Stimulated activated CD4-positive, alpha-beta T cell treated with anti-CD3 and anti-CD28 coated beads, Interleukin-15, amount 100 ng/mL, for 1 hour (primary cell): ENCODE results near the gene MIA2.
"Not testable (repeated sequence)": the region's sequence is repeated elsewhere in the genome, so short reads cannot be mapped to it uniquely, and the experiment has no call there.

Source experiments
- DNase-seq, 2 donors: peaks; one replicate each; pipeline ENCODE4 v3.0.0-alpha.2; 2020; ENCODE audit warnings: low read depth in 1 of 2, low spot score in 1 of 2

MIA2 gene

DNA sequence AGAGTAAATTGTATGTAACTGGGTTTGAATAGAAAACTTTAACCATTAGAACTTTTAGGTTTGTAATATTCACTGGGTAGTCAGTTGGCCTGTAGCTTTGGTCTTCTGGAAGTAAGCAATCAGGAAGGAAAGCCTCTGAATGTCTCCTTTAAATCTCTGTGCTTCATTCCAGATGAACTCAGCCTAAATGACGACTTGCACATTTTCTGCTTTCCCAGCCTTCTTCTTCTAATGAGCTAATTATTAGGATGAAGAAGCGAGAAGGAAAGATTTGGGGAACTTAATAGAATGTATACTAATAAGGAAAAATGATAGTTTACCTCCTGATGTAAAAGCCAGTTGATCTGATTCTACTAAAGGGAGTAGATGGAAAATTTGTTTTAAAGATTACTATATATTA is 90.4 kb downstream of the MIA2 start:
- no peak for DNase-seq

DNA sequence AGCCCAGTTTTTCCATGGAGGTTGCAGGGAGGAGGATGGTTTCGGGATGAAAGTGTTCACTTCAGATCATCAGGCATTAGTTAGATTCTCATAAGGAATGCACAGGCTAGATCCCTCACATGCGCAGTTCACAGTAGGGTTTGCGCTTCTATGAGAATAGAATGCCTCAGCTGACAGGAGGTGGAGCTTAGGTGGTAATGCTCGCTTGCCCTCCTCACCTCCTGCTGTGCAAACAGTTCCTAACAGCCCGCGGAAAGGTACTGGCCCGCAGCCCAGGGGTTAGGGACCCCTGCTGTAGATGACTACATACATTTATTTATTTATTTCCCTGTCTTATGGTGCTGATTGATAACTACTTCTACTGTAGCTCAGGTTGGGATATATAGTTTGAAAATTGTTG is 105.3 kb downstream of the MIA2 start:
- DNase-seq, result no peak

DNA sequence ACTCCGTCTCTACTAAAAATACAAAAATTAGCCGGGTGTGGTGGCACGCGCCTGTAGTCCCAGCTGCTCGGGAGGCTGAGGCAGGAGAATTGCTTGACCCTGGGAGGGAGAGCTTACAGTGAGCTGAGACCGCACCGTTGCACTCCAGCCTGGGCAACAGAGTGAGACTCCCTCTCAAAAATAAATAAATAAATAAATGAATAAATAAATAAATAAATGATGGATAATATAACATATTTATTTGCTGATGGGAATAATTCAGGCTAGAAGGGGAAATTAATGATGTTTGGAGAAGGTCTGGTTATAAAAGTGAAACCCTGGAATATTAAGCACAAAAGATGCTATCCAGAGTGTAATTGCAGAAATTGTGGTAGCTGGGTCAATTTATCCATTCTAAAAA is 107.4 kb downstream of the MIA2 start:
- DNase-seq, result not testable (repeated sequence)

DNA sequence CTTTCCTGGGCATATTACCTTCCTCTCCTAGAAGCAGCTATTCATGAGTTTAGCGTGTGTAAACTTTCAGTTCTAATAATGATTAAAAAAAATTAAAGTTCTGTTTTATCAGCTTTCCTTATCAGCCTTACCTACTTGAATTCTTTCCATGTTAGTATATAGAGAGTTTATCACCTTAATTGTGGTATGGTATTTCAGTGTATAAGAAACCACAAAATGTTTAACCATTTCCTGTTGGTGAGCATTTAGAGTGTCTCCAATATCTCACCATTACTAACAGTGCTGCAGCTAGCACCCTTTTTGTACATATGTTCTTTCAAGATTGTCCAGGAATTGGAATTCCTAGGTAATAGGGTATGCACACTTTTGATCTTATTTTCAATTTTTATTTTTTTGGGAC is 109.1 kb downstream of the MIA2 start:
- no peak for DNase-seq

DNA sequence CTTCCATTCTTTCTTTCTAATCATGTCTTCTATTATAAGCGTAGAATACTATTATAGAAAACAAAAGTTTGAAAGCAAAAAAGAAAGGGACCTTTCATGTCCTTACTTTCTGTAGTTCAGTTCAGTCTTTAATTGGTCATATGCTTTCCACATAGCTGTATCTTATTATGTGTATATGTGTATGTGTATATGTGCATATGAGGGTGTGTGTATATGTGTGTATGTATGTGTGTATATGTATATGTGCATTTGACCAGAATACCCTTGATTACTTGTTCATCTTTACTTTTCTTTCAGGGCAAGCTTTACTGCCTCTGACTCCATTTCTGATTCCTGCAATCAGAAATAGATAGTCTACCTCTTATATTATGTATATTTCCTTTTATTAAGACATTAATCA is 109.9 kb downstream of the MIA2 start:
- no peak for DNase-seq

DNA sequence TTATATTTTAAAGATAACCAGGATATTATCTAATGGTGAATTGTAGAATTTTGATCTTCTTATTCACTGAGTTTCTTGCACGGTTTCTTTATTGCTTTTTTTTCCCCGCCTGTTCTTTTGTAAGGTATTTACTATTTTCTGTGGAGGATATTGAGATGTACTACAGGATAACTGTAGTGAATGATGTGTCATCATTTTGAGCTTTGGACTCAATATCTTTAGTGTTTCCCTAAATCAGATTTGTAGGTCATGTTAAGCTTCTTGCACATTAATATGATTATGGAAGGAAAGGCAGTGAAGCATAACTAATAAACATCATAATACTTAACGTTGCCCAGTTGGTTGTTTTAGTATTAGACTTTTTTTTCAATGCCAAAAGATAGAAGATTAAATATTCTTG is 117.2 kb downstream of the MIA2 start:
- no peak for DNase-seq

DNA sequence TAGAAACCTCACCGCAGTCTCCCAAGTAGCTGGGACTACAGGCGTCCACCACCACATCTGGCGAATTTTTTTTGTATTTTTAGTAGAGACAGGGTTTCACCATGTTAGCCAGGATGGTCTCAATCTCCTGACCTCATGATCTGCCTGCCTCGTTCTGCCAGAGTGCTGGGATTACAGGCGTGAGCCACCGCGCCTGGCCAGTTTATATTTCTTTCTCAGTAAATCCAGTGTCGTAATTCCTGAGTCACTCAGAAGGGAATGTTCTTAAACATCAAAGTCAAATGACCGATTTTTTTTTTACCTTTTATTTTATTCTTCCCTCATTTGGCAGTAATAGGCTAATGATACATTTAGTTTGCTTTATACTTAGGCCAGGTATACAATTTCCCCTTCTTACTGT is 118.0 kb downstream of the MIA2 start:
- no peak for DNase-seq

DNA sequence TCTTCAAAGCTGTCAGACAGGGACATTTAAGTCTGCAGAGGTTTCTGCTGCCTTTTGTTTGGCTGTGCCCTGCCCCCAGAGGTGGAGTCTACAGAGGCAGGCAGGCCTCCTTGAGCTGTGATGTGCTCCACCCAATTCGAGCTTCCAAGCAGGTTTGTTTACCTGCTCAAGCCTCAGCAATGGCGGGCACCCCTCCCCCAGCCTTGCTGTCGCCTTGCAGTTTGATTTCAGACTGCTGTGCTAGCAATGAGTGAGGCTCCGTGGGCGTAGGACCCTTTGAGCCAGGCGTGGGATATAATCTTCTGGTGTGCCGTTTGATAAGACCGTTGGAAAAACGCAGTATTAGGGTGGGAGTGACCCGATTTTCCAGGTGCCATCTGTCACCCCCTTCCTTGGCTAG is 125.4 kb downstream of the MIA2 start:
- not testable (repeated sequence) for DNase-seq

DNA sequence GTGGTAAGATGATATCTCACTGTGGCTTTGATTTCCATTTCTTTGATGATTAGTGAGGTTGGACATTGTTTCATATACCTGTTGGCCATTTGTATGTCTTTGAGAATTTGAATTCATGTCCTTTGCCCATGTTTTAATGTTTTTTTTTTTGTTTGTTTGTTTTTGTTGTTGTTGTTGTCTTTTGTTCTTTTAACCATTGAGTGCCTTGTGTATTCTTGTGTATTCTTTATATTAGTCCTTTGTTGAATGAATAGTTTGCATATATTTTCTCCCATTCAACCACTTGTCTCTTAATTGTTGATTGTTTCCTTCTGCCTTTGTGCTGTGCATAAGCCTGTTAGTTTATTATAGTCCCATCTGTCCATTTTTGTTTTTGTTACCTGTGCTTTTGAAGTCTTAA is 126.6 kb downstream of the MIA2 start:
- DNase-seq, result no peak

DNA sequence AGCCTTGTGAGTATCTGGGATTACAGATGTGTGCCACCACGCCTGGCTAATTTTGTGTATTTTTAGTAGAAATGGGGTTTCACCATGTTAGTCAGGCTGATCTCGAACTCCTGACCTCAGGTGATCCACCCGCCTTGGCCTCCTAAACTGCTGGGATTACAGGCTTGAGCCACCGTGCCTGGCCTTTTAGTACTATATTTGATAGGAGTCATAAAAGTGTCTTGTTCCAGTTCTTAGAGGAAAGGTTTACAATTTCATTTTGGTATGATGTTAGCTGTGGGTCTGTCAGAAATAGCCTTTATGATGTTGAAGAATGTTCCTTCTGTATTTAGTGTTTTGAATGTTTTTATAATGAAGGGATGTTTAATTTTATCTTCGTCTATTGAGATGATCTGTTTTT is 127.8 kb downstream of the MIA2 start:
- not testable (repeated sequence) for DNase-seq

DNA sequence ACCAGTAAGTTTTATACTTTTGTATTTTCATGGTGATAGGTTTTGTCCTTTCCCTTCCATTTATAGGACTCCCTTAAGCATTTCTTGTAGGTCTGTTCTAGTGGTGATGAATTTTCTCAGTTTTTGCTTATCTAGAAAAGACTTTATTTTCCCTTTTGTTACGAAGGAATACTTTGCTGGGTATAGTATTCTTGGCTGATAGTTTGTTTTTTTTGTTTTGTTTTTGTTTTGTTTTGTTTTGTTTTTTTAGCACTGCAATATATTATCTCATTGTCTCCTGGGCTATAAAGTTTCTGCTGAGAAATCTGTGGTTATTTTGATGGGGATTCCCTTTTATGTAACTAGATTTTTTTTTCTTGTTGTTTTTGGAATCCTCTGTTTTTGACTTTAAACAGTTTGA is 130.8 kb downstream of the MIA2 start:
- no peak for DNase-seq

DNA sequence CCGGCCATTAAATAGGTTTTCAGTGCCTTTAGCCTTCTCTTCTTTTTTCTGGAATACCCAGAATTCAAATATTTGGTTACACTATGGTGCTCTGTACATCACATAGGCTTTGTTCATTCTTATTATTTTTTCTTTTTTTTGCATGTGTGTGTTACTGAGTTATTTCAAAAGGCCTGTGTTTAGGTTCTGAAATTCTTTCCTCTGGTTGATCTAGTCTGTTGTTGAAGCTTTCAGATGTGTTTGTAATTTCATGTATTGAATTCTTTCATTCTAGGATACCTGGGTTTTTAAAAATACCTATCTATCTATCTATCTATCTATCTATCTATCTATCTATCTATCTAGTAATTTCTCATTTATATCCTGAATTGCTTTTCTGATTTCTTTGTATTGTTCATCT is 131.6 kb downstream of the MIA2 start:
- no peak for DNase-seq

DNA sequence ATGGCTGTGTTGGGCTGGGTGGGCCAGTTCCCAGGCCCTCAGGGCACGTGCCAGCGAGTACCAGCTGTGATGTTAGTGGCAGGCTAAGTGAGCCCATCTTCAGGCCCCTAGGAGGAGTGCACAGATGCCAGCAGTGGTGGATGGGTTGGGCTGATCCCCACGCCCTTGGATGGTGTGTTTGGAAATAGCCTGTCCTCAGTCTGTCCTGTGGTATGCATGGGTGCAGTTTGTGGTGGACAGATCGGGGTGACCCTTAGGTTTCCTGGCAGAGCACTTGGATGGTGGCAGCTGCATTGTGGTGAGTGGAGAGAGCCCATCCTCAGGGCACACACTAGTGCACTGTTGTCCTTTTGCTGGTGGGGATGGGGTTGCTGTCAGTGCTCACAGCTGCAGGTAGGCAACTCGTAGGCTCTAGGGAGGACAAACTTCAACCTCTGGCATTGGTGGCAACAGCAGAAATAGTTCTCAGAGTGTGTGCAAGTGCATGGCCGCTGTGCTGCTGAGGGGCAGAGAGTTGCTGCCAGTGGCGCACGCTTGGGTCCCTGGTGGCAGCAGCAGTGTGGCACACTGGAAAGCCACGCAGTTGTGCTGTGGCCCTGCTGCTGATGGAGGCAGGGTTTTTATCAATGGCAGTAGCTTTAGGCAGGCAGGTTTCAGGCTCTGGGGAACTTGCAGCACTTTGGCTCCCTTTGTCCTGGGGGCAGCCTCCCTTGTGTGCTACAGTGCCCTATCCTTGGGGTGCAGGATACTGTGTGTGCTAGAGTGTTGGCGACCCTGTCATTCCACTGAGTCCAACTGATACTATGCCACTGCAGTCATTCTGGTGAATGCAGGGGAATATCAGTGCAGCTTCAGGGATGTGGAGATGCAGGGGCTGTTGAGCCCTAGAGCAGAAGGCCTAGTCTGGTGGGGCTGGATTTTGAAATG is 133.0 kb downstream of the MIA2 start:
- no peak for DNase-seq

DNA sequence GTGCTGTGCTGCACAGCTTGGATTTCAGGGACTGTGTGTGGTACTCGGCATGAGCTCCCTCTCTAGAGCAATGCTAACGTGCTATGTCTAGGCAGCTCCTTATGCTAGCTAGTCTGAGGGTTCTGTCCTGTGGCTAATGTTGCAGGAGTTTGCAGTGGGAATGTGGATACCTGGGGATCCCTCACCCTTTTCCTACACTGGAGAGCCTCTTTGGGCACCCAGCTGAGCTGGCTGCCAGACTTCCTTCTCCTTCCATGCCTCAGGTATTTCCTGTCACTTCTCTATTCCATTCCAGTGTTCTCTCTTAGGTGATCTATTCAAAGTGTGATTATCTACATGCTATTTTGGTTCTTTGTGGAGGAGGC is 133.7 kb downstream of the MIA2 start:
- no peak for DNase-seq

DNA sequence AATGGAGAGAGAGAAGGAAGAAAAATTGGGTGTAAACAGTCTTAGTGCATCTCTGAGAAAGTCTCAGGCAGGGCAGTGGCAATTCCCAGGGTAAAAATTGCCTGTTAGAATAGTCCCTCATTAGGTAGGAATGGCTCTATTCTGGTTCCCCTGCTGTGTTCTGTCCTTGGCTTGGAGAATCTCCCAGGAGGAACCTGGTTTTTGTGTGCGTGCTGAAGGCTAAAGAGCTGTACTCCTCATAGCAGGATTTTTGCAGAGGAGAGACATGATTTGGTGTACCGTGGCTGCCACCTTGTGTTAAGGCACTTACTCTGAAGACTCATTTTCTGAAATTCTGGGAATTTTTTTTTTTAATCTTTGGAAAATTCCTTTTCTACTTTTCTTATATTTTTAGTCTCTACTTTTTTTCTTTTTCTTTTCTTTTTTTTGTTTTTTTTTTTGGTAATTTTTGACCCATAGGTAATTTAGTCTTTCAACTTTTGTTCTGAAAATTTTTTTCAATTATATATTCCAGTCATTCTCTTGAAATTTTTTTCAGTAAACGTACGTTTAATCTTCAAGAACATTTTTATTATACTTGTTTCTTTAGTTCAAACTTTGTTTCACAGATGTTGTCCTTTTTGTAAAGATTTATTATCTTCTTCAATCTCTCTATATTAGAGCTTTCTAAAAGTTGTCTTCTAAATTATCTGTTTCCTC is 134.7 kb downstream of the MIA2 start:
- DNase-seq, result no peak

DNA sequence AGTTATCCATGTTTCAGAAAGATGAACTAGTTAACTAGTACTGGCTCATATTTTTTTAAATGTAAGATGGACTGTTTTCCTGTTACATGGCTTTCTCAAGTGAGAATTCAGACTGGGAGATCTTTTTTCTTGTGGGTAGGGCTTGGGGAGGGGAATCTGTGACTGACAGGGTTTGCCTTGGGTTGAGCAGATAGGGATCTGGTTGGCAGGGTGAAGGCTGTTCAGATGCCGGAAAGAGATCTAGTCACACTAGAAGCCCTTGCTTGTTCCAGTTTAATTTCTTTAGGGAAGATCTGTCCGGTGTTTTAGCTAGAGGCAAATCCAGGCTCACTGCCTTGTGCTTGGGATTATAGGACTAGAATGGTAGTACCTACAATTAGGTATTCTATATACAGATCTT is 135.3 kb downstream of the MIA2 start:
- DNase-seq, result no peak

DNA sequence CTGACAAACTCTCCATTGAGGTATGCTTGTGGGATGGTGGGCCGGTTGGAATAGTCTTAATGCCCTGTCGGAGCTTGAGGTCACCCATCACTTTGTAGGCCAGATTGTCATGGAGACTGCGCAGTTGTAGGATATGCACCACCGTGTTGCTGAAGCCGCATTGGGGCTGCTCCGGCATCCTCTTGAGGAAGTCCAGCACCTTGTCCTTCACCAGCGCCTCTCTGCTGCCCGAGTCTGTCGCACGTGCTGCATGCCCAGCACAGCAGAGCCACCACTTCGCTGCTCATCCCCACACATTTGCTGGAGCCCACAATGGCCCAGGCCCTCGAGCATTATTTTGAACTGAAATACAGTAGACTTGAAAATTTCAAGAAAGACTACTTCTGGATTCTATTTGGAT is 136.7 kb downstream of the MIA2 start:
- DNase-seq, result no peak

DNA sequence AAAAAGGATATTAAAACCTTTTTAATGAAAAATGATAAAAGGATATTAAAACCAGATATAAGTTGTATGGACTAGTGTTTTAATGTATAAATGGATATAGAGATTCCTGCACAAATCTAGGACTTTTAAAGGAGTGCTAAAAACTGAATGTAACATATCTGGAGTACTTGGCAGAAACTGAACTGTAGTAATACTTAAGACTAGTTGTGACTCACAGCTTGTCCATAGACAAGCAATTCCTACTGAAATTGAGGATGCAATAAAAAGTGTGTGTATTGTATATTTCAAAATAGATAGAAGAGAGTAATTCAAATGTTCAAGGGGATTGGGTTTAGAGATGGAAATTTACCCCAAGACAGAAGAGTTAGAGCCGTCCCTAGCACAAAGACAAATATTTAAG is 138.9 kb downstream of the MIA2 start:
- DNase-seq, result no peak

DNA sequence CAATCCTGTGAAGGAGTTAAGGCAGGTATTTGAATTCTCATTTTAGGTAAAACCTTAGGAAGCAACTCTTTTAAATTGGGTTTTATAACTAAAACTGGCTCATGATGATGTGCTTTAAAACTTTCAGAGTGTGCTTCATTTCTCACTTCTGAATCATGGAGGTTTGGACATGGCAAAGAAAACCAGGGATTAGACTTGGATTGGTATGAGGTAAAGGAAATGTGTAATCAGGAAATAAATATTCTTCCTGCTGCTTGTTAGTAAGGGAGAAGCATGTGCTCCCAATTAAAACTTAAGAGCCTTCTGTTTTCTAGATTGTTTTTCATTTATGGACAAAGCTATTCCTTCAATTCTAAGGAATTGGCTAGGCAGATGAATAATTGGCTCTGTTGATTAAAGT is 141.1 kb downstream of the MIA2 start:
- no peak for DNase-seq

DNA sequence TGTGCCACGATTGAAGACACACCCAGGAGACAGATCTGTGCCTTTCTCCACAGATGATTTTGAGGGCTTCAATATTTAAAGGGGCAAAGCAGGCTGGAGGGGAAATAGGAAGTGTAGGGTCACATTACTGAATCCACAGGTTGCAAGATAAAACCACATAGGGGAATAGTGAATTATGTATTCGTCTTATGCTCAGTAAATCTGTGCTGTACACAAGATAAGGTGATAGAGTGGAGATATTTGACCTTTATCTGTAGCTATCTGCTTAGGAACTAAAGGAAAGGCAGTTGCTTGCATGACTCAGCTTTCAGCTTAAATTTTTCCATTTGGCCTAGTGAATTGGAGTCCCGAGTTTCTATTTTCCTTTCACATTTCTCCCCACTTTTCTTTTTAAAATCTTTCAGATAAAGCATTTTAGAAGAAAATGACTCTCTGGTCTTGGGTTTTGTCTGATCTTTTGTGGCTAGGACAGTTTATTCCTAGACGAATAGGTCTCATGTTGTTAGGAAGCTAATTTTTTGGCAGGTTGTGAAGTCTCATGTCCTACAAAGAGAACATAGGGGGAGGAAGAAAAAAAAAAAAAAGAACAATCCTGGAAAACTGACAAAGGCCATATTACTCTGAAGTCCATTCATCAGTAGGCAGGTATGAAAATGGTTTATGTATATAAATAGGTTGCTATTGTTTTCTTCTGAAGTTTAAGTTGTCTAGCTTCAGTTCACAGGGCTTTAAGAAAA is 143.1 kb downstream of the MIA2 start:
- DNase-seq, result no peak

DNA sequence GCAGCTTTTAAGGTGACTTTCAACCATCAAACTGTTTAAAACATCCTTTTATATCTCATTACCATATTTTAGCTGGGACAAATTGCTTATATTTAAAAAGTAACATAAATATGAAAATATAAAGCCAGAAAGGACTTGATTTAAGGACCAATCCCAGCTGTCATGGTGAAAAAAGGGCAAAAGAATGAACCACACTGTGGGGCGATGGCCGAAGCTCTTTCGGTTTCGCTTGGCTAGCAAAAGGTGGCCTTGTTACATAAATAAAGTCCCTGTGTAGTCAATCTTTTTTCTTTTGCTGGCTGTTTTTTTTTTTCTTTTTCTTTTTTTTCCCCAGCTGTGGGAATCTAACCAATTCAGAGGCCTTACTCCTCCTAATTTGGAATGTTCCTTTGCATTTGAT is 147.7 kb downstream of the MIA2 start:
- no peak for DNase-seq

DNA sequence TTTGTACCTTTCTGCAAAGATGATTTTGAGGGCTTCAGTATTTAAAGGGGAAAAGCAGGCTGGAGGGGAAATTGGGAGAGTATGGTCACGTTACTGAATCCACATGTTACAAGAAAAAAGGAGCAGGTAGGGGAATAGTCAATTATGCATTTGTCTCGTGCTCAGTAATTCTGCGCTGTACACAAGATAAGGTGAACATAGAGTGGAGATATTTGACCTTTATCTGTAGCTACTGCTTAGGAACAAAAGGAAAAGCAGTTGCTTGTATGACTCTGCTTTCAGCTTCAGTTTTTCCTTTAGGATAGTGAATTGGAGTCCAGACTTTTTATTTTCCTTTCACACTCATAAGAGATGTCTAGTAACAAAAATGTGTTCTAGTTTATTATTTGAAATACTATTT is 148.7 kb downstream of the MIA2 start:
- DNase-seq, result no peak
